T-helper 1 cell treated with Interleukin-12 subunit alpha and Interleukin-12 subunit beta and Interleukin-4 antibody, amounts not matched to agents 30 μg/mL and 1 μg/mL, for 36 hours (primary cell): ENCODE data around the gene COA8.
A peak's percentile ranks its signal among the peaks of the same experiment; 100 is the strongest.
"Not testable (repeated sequence)": the region's sequence is repeated elsewhere in the genome, so short reads cannot be mapped to it uniquely, and the experiment has no call there.

Experiments used
- H3K27ac Mint-ChIP-seq: one replicate; pipeline ENCODE4 v1.8.0; 2021; ENCODE audit warnings: mild to moderate bottlenecking, mixed read lengths
- H3K27me3 Mint-ChIP-seq: one replicate; pipeline ENCODE4 v1.8.0; 2021; ENCODE audit warnings: low read depth, mixed read lengths
- H3K36me3 Mint-ChIP-seq: one replicate; pipeline ENCODE4 v1.8.0; 2021; ENCODE audit warnings: low read depth, mixed read lengths
- H3K4me1 Mint-ChIP-seq: one replicate; pipeline ENCODE4 v1.8.0; 2021; ENCODE audit warnings: low read depth, mixed read lengths
- H3K4me3 Mint-ChIP-seq: one replicate; pipeline ENCODE4 v1.8.0; 2021; ENCODE audit warnings: mild to moderate bottlenecking, moderate library complexity, mixed read lengths
- H3K9me3 Mint-ChIP-seq: one replicate; pipeline ENCODE4 v1.8.0; 2021; ENCODE audit warnings: mixed read lengths

COA8 gene

GRCh38 chr14:103522649-103523574 is 39.8 kb upstream of the COA8 start, which contains the start of gene CKB:
CKB (minus strand) TSS chr14:103522830; CDS start chr14:103522493, 337 bp downstream.
- H3K9me3 Mint-ChIP-seq: no peaks in the 10 kb centered on the region
- no peak within 1 kb of the TSS for H3K4me3 Mint-ChIP-seq
- peaks cover 11% of the 10 kb centered on the region for H3K4me1 Mint-ChIP-seq
- peaks cover 21% of the 10 kb centered on the region for H3K27me3 Mint-ChIP-seq
- no peaks in the 10 kb centered on the region for H3K36me3 Mint-ChIP-seq
- no peak within 1 kb of the TSS for H3K27ac Mint-ChIP-seq

GRCh38 chr14:103523575-103523954 is 39.2 kb upstream of the COA8 start:
- Mint-ChIP-seq H3K4me1 (peaks cover 11% of the 10 kb centered on the region), H3K36me3 (no peaks in the 10 kb centered on the region), H3K27me3 (peaks cover 21% of the 10 kb centered on the region), H3K4me3 (no peak overlapping the region), H3K27ac (no peak overlapping the region), H3K9me3 (no peaks in the 10 kb centered on the region)

GRCh38 chr14:103524002-103524935 is 38.5 kb upstream of the COA8 start:
- Mint-ChIP-seq H3K36me3 (no peaks in the 10 kb centered on the region), H3K27me3 (peaks cover 21% of the 10 kb centered on the region), H3K4me3 (no peak overlapping the region), H3K27ac (no peak overlapping the region), H3K9me3 (no peaks in the 10 kb centered on the region), H3K4me1 (peaks cover 8% of the 10 kb centered on the region)

- Mint-ChIP-seq H3K27me3 (peaks cover 17% of the 10 kb centered on the region), H3K4me1 (peaks cover 17% of the 10 kb centered on the region)
- not testable (repeated sequence) for H3K27ac Mint-ChIP-seq, H3K9me3 Mint-ChIP-seq, H3K4me3 Mint-ChIP-seq, H3K36me3 Mint-ChIP-seq
Measured at GRCh38 chr14:103525430-103526246, 37.1 kb upstream of the COA8 start.

GRCh38 chr14:103526247-103526913 is 36.4 kb upstream of the COA8 start:
- Mint-ChIP-seq H3K36me3 (peaks cover 2% of the 10 kb centered on the region), H3K9me3 (no peaks in the 10 kb centered on the region), H3K4me3 (no peak overlapping the region), H3K27ac (no peak overlapping the region), H3K27me3 (peaks cover 17% of the 10 kb centered on the region), H3K4me1 (peaks cover 17% of the 10 kb centered on the region)

GRCh38 chr14:103526914-103527248 is 35.9 kb upstream of the COA8 start:
- Mint-ChIP-seq H3K4me3 (peak overlapping the region; percentile 98), H3K4me1 (peaks cover 17% of the 10 kb centered on the region), H3K36me3 (peaks cover 2% of the 10 kb centered on the region), H3K9me3 (no peaks in the 10 kb centered on the region), H3K27ac (peak overlapping the region; percentile 78), H3K27me3 (peaks cover 17% of the 10 kb centered on the region)

- Mint-ChIP-seq H3K9me3 (no peaks in the 10 kb centered on the region), H3K36me3 (peaks cover 2% of the 10 kb centered on the region), H3K4me1 (peaks cover 17% of the 10 kb centered on the region), H3K27me3 (peaks cover 17% of the 10 kb centered on the region), H3K27ac (peak overlapping the region; percentile 78), H3K4me3 (peak overlapping the region; percentile 98)
Measured at GRCh38 chr14:103527408-103528145, 35.2 kb upstream of the COA8 start.

GRCh38 chr14:103528146-103528586 is 34.6 kb upstream of the COA8 start:
- Mint-ChIP-seq H3K4me1 (peaks cover 17% of the 10 kb centered on the region), H3K36me3 (peaks cover 2% of the 10 kb centered on the region), H3K27ac (peak overlapping the region; percentile 93), H3K4me3 (peak overlapping the region; percentile 98), H3K9me3 (no peaks in the 10 kb centered on the region), H3K27me3 (peaks cover 17% of the 10 kb centered on the region)

GRCh38 chr14:103528587-103529382 is 34.0 kb upstream of the COA8 start, which contains the start of gene TRMT61A:
TRMT61A (plus strand) TSS chr14:103529196; CDS start chr14:103529979, 783 bp downstream.
- H3K27me3 Mint-ChIP-seq: peaks cover 11% of the 10 kb centered on the region
- peaks cover 2% of the 10 kb centered on the region for H3K36me3 Mint-ChIP-seq
- no peaks in the 10 kb centered on the region for H3K9me3 Mint-ChIP-seq
- H3K27ac Mint-ChIP-seq: peak within 1 kb of the TSS; percentile 98
- H3K4me1 Mint-ChIP-seq: peaks cover 17% of the 10 kb centered on the region
- H3K4me3 Mint-ChIP-seq: peak within 1 kb of the TSS; percentile 98

GRCh38 chr14:103529383-103530365 is 33.1 kb upstream of the COA8 start:
- peaks cover 17% of the 10 kb centered on the region for H3K4me1 Mint-ChIP-seq
- H3K27ac Mint-ChIP-seq: peak overlapping the region; percentile 98
- H3K36me3 Mint-ChIP-seq: peaks cover 2% of the 10 kb centered on the region
- peaks cover 4% of the 10 kb centered on the region for H3K27me3 Mint-ChIP-seq
- no peaks in the 10 kb centered on the region for H3K9me3 Mint-ChIP-seq
- peak overlapping the region; percentile 98 for H3K4me3 Mint-ChIP-seq

- no peaks in the 10 kb centered on the region for H3K9me3 Mint-ChIP-seq
- H3K36me3 Mint-ChIP-seq: peaks cover 2% of the 10 kb centered on the region
- peak overlapping the region; percentile 98 for H3K4me3 Mint-ChIP-seq
- H3K27ac Mint-ChIP-seq: no peak overlapping the region
- H3K4me1 Mint-ChIP-seq: peaks cover 17% of the 10 kb centered on the region
- H3K27me3 Mint-ChIP-seq: no peaks in the 10 kb centered on the region
Measured at GRCh38 chr14:103530390-103530789, 32.4 kb upstream of the COA8 start.
